Measurements from ENCODE around the gene CDYL2.

- TF ChIP-seq CTCF (conservative IDR thresholded peaks at IDR 0.05; ENCODE audit: low read depth, low read length) (no peak), EZH2 (IDR thresholded peaks at IDR 0.05; ENCODE audit: low read length, unreplicated experiment) (no peak)
These were observed 124.4 kb downstream of the CDYL2 start for GRCh38 chr16:80680046-80680445.
